ENCODE results near the gene SMIM7. TPM values are rescaled to one million over a fixed set of nuclear protein-coding genes. Genes with fewer than 3 reads are reported as not detected.

Gene SMIM7
- total RNA-seq, 2 donors from 2014 or later, result 40.5 to 96.2 TPM

- no peak overlapping the region for H3K4me3 ChIP-seq
- intact Hi-C loops (cut with DNase I), result no loop called here
- TF ChIP-seq CTCF (IDR thresholded peaks at IDR 0.05) (no peak), POLR2A (IDR thresholded peaks at IDR 0.05) (no peak)
- 79 to 83% methylated on average over 2 of the region's 2 CpGs for WGBS, 2 donors
- DNase-seq (no peak), ATAC-seq (no peak)
- no peaks in the 10 kb centered on the region for H3K9me3 ChIP-seq
- H3K27ac ChIP-seq, result no peak overlapping the region
- H3K4me1 ChIP-seq, result no peaks in the 10 kb centered on the region
- H3K27me3 ChIP-seq, result no peaks in the 10 kb centered on the region
- H3K36me3 ChIP-seq (replicated peaks in 1 of 2; ENCODE audit: insufficient read depth in 1 of 2, low read depth in 2 of 2), result peaks cover 6 to 36% of the 10 kb centered on the region in 2 donors
Measured at GRCh38 chr19:16650821-16651220, 9.1 kb downstream of the SMIM7 start.

GRCh38 chr19:16649734-16650133, 10.2 kb downstream of the SMIM7 start:
- intact Hi-C loops (cut with DNase I), result no loop called here
- Histone ChIP-seq H3K4me1 (no peaks in the 10 kb centered on the region), H3K27me3 (no peaks in the 10 kb centered on the region), H3K4me3 (no peak overlapping the region), H3K27ac (no peak overlapping the region), H3K36me3 (replicated peaks in 1 of 2; ENCODE audit: insufficient read depth in 1 of 2, low read depth in 2 of 2) (peaks cover 8 to 38% of the 10 kb centered on the region in 2 donors), H3K9me3 (no peaks in the 10 kb centered on the region)
- ATAC-seq, result no peak
- no peak for TF ChIP-seq POLR2A (IDR thresholded peaks at IDR 0.05)
- TF ChIP-seq CTCF (IDR thresholded peaks at IDR 0.05), result no peak
- DNase-seq, result no peak
- WGBS, 2 donors, result 75 to 88% methylated on average over 9 of the region's 9 CpGs

DNA sequence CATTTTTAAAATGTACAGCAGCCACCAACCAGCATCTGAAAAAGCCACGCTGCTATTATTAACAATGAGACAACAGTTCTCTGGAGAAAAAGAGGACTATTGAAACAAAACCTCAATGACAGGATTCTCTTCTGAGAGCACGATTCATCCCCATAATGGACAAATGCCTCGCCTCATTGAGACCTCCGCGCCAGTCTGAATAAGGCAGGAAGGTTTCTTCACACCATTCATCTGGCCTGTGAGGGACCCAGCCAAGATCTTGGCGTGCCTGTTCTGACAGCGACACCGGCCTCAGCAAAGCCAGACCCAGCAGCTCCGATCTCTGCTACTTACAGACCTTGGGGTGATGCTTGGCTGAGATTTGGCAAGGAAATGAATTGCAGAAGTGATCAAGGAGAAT, 14.8 kb downstream of the SMIM7 start:
- DNase-seq, result no peak
- no peak overlapping the region for H3K4me3 ChIP-seq
- no peak for ATAC-seq
- intact Hi-C loops (cut with DNase I), result no loop called here
- no peaks in the 10 kb centered on the region for H3K27me3 ChIP-seq
- WGBS, 2 donors, result 91 to 95% methylated on average over 9 of the region's 9 CpGs
- H3K36me3 ChIP-seq (replicated peaks in 1 of 2; ENCODE audit: insufficient read depth in 1 of 2, low read depth in 2 of 2), result peaks cover 4 to 28% of the 10 kb centered on the region in 2 donors
- H3K9me3 ChIP-seq, result no peaks in the 10 kb centered on the region
- no peak for TF ChIP-seq CTCF (IDR thresholded peaks at IDR 0.05)
- TF ChIP-seq POLR2A (IDR thresholded peaks at IDR 0.05), result no peak
- H3K4me1 ChIP-seq, result no peaks in the 10 kb centered on the region
- H3K27ac ChIP-seq, result no peak overlapping the region

DNA sequence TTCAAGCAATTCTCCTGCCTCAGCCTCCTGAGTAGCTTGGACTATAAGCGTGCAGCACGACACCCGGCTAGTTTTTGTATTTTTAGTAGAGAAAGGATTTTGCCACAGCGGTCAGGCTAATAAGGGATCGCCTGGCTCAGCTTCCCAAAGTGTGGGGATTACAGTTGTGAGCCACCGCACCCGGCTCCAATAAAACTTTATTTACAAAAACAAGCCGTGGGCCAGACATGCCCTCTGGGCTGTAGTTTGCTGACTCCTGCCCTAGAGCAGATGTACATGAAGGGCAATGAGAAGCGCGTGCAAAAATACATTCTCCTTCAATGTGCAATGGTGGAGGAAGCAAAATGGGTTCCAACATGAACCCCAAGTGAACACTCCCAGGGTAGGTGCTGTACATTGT, 18.2 kb downstream of the SMIM7 start:
- intact Hi-C loops (cut with DNase I), result no loop called here
- no peaks in the 10 kb centered on the region for H3K27me3 ChIP-seq
- no peak for TF ChIP-seq POLR2A (IDR thresholded peaks at IDR 0.05)
- no peak for TF ChIP-seq CTCF (IDR thresholded peaks at IDR 0.05)
- DNase-seq, result no peak
- H3K4me1 ChIP-seq, result no peaks in the 10 kb centered on the region
- peaks cover 4 to 30% of the 10 kb centered on the region in 2 donors for H3K36me3 ChIP-seq (replicated peaks in 1 of 2; ENCODE audit: insufficient read depth in 1 of 2, low read depth in 2 of 2)
- no peak for ATAC-seq
- H3K9me3 ChIP-seq, result no peaks in the 10 kb centered on the region
- 96 to 97% methylated on average over 9 to 10 of the region's 10 CpGs for WGBS, 2 donors
- H3K27ac ChIP-seq, result no peak overlapping the region
- no peak overlapping the region for H3K4me3 ChIP-seq

DNA sequence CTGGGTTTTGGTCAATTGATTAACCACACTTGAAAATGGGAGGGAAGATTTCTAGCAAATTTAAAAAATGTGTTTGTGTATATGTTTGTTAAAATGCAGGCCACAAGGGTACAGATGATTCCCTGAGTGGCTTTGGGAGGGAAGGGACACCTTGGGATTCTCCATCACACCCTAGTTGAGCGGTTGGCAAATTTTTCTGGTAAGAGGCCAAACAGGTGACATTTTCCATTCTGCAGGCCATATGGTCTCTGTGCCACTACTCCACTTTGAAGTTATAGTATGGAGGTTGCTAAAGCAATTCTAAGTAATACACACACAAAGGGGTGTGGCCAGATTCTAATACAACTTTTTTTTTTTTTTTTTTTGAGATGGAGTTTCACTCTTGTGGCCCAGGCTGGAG, 19.0 kb downstream of the SMIM7 start:
- intact Hi-C loops (cut with DNase I), result no loop called here
- no peak for TF ChIP-seq POLR2A (IDR thresholded peaks at IDR 0.05)
- no peak for TF ChIP-seq CTCF (IDR thresholded peaks at IDR 0.05)
- Histone ChIP-seq H3K9me3 (no peaks in the 10 kb centered on the region), H3K36me3 (replicated peaks in 1 of 2; ENCODE audit: insufficient read depth in 1 of 2, low read depth in 2 of 2) (peaks cover 4 to 25% of the 10 kb centered on the region in 2 donors), H3K4me3 (no peak overlapping the region), H3K27me3 (no peaks in the 10 kb centered on the region), H3K4me1 (no peaks in the 10 kb centered on the region), H3K27ac (no peak overlapping the region)
- DNase-seq, result no peak
- 86 to 91% methylated on average over 1 of the region's 1 CpG for WGBS, 2 donors
- ATAC-seq, result no peak

All from body of pancreas (tissue), 4 donors.